Measurements from ENCODE around the gene VARS1. TPM values are rescaled to one million over a fixed set of nuclear protein-coding genes. Genes with fewer than 3 reads are reported as not detected.
"Not testable (repeated sequence)": the region's sequence is repeated elsewhere in the genome, so short reads cannot be mapped to it uniquely, and the experiment has no call there.

Gene VARS1
- total RNA-seq = 10 to 100 TPM; 25.4 to 50.6 (median 29.9) TPM

- peak; percentile 98 for ATAC-seq
- H3K36me3 ChIP-seq = peaks cover 0 to 34% of the 10 kb centered on the region in 2 donors
These were observed at the start of gene VARS1 for GRCh38 chr6:31795616-31796298. VARS1 (minus strand) TSS chr6:31795752; CDS start chr6:31795217, 535 bp downstream.

GRCh38 chr6:31844507-31844906, 49.0 kb upstream of the VARS1 start:
- Histone ChIP-seq H3K9me3 (no peaks in the 10 kb centered on the region), H3K4me3 (no peak overlapping the region), H3K36me3 (peaks cover 0 to 31% of the 10 kb centered on the region in 2 donors), H3K4me1 (no peaks in the 10 kb centered on the region), H3K27ac (no peak overlapping the region), H3K27me3 (no peaks in the 10 kb centered on the region)
- TF ChIP-seq CTCF (IDR thresholded peaks at IDR 0.05) (no peak), POLR2A (IDR thresholded peaks at IDR 0.05) (no peak), EP300 (IDR thresholded peaks at IDR 0.05) (no peak), POLR2AphosphoS5 (IDR thresholded peaks at IDR 0.05) (no peak)
- ATAC-seq = no peak
- 97% methylated on average over 3 of the region's 3 CpGs; no CpG with 5 or more reads in 1 of the 2 donors for WGBS, 2 donors (ENCODE audit: low coverage in 1 of 2)

More at GRCh38 chr6:31795616-31796298, at the start of gene VARS1:
- Histone ChIP-seq H3K27me3 (no peaks in the 10 kb centered on the region), H3K4me3 (peak within 1 kb of the TSS; percentile 63 to 66), H3K27ac (peak within 1 kb of the TSS; percentile 65 to 97 (median 96)), H3K9me3 (no peaks in the 10 kb centered on the region), H3K4me1 (peaks cover 0 to 22% (median 12%) of the 10 kb centered on the region in 3 donors)
- no peak for TF ChIP-seq EP300 (IDR thresholded peaks at IDR 0.05)
- peak; percentile 53 for TF ChIP-seq POLR2AphosphoS5 (IDR thresholded peaks at IDR 0.05)
- peak; percentile 27 to 69 for TF ChIP-seq POLR2A (IDR thresholded peaks at IDR 0.05)
- peak in 3 of 4 experiments; percentile 91 to 96 (median 96) for TF ChIP-seq CTCF (IDR thresholded peaks at IDR 0.05)
- 10% methylated on average over 2 of the region's 75 CpGs; no CpG with 5 or more reads in 1 of the 2 donors for WGBS, 2 donors (ENCODE audit: low coverage in 1 of 2)

GRCh38 chr6:31842053-31842452, 46.5 kb upstream of the VARS1 start:
- TF ChIP-seq CTCF (IDR thresholded peaks at IDR 0.05) = no peak
- no peak for TF ChIP-seq POLR2AphosphoS5 (IDR thresholded peaks at IDR 0.05)
- no peaks in the 10 kb centered on the region for H3K27me3 ChIP-seq
- no peaks in the 10 kb centered on the region for H3K9me3 ChIP-seq
- H3K36me3 ChIP-seq = peaks cover 0 to 56% of the 10 kb centered on the region in 2 donors
- peaks cover 0 to 21% (median 4%) of the 10 kb centered on the region in 3 donors for H3K4me1 ChIP-seq
- no peak overlapping the region for H3K27ac ChIP-seq
- 91 to 93% methylated on average over 3 to 6 of the region's 9 CpGs for WGBS, 2 donors (ENCODE audit: low coverage in 1 of 2)
- ATAC-seq = no peak
- no peak overlapping the region for H3K4me3 ChIP-seq

- H3K27me3 ChIP-seq, ATAC-seq, H3K27ac ChIP-seq, H3K4me3 ChIP-seq, H3K9me3 ChIP-seq: not testable (repeated sequence)
- WGBS, 2 donors (ENCODE audit: low coverage in 1 of 2) = 65 to 74% methylated on average over 4 to 8 of the region's 8 CpGs
- Histone ChIP-seq H3K4me1 (peaks cover 4 to 39% (median 17%) of the 10 kb centered on the region in 3 donors), H3K36me3 (peaks cover 0 to 61% of the 10 kb centered on the region in 2 donors)
These were observed 44.2 kb upstream of the VARS1 start for GRCh38 chr6:31839779-31840126.

GRCh38 chr6:31838968-31839367, 43.4 kb upstream of the VARS1 start:
- H3K36me3 ChIP-seq = peaks cover 0 to 61% of the 10 kb centered on the region in 2 donors
- ATAC-seq = no peak
- 89 to 92% methylated on average over 2 of the region's 3 CpGs for WGBS, 2 donors (ENCODE audit: low coverage in 1 of 2)

GRCh38 chr6:31838114-31838553, 42.6 kb upstream of the VARS1 start:
- H3K36me3 ChIP-seq = peaks cover 0 to 60% of the 10 kb centered on the region in 2 donors
- not testable (repeated sequence) for H3K4me3 ChIP-seq, ATAC-seq, H3K27me3 ChIP-seq, H3K9me3 ChIP-seq
- peaks cover 4 to 51% (median 23%) of the 10 kb centered on the region in 3 donors for H3K4me1 ChIP-seq
- 76 to 93% methylated on average over 8 to 9 of the region's 9 CpGs for WGBS, 2 donors (ENCODE audit: low coverage in 1 of 2)
- H3K27ac ChIP-seq = peak overlapping the region in 2 of 4 donors; percentile 17 to 95

More at GRCh38 chr6:31838968-31839367, 43.4 kb upstream of the VARS1 start:
- no peaks in the 10 kb centered on the region for H3K27me3 ChIP-seq
- H3K4me3 ChIP-seq = no peak overlapping the region
- H3K9me3 ChIP-seq = no peaks in the 10 kb centered on the region
- H3K4me1 ChIP-seq = peaks cover 4 to 44% (median 18%) of the 10 kb centered on the region in 3 donors
- no peak for TF ChIP-seq POLR2A (IDR thresholded peaks at IDR 0.05)
- no peak for TF ChIP-seq POLR2AphosphoS5 (IDR thresholded peaks at IDR 0.05)
- TF ChIP-seq CTCF (IDR thresholded peaks at IDR 0.05) = no peak
- no peak for TF ChIP-seq EP300 (IDR thresholded peaks at IDR 0.05)
- no peak overlapping the region for H3K27ac ChIP-seq

Data from gastroesophageal sphincter (tissue), 4 donors.